Astrocyte (in vitro differentiated cells and primary cell): ENCODE measurements around the gene MYOF. TPM values are rescaled to one million over a fixed set of nuclear protein-coding genes. Genes with fewer than 3 reads are reported as not detected.

Experiments
- DNase-seq: peaks from one replicate; pipeline ENCODE4 v3.0.0-alpha.2; 2010; ENCODE audit warnings: low read depth
- FAIRE-seq: peaks from 2 replicates; lab custom pipeline; 2011; peaks lifted over from hg19 to GRCh38; lab: Jason Lieb, UNC
- H2AFZ ChIP-seq: 2 replicates; pipeline ENCODE4 v1.6.0; 2012; ENCODE audit warnings: low read depth, low read length, inconsistent platforms
- H3K27ac ChIP-seq: 2 replicates; pipeline ENCODE4 v1.5.1; 2011; ENCODE audit warnings: low read depth, low read length, inconsistent platforms
- H3K27me3 ChIP-seq: 2 replicates; pipeline ENCODE4 v1.6.0; 2011; ENCODE audit warnings: low read length, inconsistent platforms; ENCODE audit not compliant: insufficient read depth
- H3K36me3 ChIP-seq: 2 replicates; pipeline ENCODE4 v1.5.1; 2011; ENCODE audit warnings: low read length, inconsistent platforms; ENCODE audit not compliant: insufficient read depth
- H3K4me1 ChIP-seq: 2 replicates; pipeline ENCODE4 v1.5.1; 2011; ENCODE audit warnings: low read length, inconsistent platforms; ENCODE audit not compliant: insufficient read depth
- H3K4me2 ChIP-seq: 2 replicates; pipeline ENCODE4 v1.6.0; 2012; ENCODE audit warnings: low read length, inconsistent platforms
- H3K4me3 ChIP-seq: 2 replicates; pipeline ENCODE4 v1.5.1; 2011; ENCODE audit warnings: low read depth, mild to moderate bottlenecking, low read length, inconsistent platforms; ENCODE audit not compliant: insufficient read depth
- H3K79me2 ChIP-seq: 2 replicates; pipeline ENCODE4 v1.6.0; 2012; ENCODE audit warnings: mild to moderate bottlenecking, low read length, inconsistent platforms; ENCODE audit not compliant: insufficient read depth
- H3K9ac ChIP-seq: 2 replicates; pipeline ENCODE4 v1.6.0; 2012; ENCODE audit warnings: mild to moderate bottlenecking, low read length, inconsistent platforms
- H3K9me3 ChIP-seq: 2 replicates; pipeline ENCODE4 v1.5.1; 2012; ENCODE audit warnings: low read depth, mild to moderate bottlenecking, low read length, inconsistent platforms; ENCODE audit not compliant: insufficient read depth
- H4K20me1 ChIP-seq: 2 replicates; pipeline ENCODE4 v1.6.0; 2012; ENCODE audit warnings: low read length, inconsistent platforms; ENCODE audit not compliant: insufficient read depth
- H3K27ac Mint-ChIP-seq: one replicate; pipeline ENCODE4 v1.8.0; 2021; ENCODE audit warnings: mild to moderate bottlenecking, mixed read lengths; ENCODE audit not compliant: unreplicated experiment
- H3K27me3 Mint-ChIP-seq: one replicate; pipeline ENCODE4 v1.8.0; 2021; ENCODE audit warnings: low read depth, mixed read lengths; ENCODE audit not compliant: unreplicated experiment
- H3K36me3 Mint-ChIP-seq: one replicate; pipeline ENCODE4 v1.8.0; 2021; ENCODE audit warnings: low read depth, mixed read lengths; ENCODE audit not compliant: unreplicated experiment
- H3K4me1 Mint-ChIP-seq: one replicate; pipeline ENCODE4 v1.8.0; 2021; ENCODE audit warnings: low read depth, mixed read lengths; ENCODE audit not compliant: unreplicated experiment
- H3K4me3 Mint-ChIP-seq: one replicate; pipeline ENCODE4 v1.8.0; 2021; ENCODE audit warnings: mild to moderate bottlenecking, moderate library complexity, mixed read lengths; ENCODE audit not compliant: unreplicated experiment
- H3K9me3 Mint-ChIP-seq: one replicate; pipeline ENCODE4 v1.8.0; 2021; ENCODE audit warnings: mild to moderate bottlenecking, mixed read lengths; ENCODE audit not compliant: unreplicated experiment
- EZH2 ChIP-seq: IDR thresholded peaks from 2 replicates; pipeline ENCODE4 v1.6.1; 2012; ENCODE audit warnings: mild to moderate bottlenecking, low read length, inconsistent platforms; ENCODE audit not compliant: insufficient read depth
- total RNA-seq: library from RNA; stranded (reverse); gene quantifications from 2 replicates; pipeline ENCODE4 v1.2.1, GENCODE V29; 2021
- TF ChIP-seq, protein P1 (sequence below): IDR thresholded peaks from 2 replicates; pipeline ENCODE4 v1.5.1; 2011; ENCODE audit warnings: low read depth, mild to moderate bottlenecking, inconsistent platforms, low read length, moderate library complexity; ENCODE audit not compliant: insufficient read depth

The MYOF gene
- total RNA-seq, 1 donor from 2014 or later = 306 TPM

DNA sequence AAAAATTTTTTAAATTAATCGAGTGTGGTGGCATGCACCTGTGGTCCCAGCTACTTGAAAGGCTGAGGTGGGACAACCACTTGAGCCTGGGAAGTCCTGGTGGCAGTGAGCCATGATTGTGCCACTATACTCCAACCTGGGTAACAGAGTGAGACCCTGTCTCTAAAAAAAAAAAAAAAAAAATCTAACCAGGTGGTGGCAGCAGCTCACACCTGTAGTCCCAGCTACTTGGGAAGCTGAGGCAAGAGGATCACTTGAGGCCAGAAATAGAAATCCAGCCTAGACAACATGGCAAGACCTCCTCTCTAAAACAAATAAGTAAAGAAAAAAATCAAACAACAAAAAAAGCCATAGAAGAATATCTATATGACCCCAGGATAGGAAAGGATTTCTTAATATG is 3.6 kb upstream of the MYOF start:
- H3K9ac ChIP-seq = no peak overlapping the region
- H3K4me1 Mint-ChIP-seq = peaks cover 9% of the 10 kb centered on the region

DNA sequence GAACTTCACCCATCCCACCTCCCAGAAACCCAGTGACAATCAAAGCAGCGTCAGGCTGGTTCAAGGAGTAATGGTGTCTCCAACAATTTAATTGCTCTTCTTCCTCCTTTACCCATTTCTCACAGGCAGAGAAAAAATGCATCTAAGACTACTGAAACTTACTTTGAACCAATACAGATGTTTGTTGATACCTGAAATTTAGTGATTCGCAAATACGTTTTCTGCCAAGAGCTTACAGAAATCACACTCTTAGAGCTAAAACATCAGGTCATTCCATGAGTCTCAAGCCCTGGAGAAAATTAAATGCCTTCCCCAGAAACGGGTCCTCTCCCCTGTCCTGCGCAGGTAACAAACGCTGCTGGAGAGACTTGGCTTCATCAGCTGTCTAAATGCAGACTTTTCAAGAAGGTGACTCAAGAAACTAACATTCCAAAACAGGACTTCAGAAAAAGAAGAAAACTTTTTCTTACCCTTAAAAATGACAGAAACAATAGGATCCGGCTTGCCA is 443 bp downstream of the MYOF start:
- H3K4me3 Mint-ChIP-seq = peak overlapping the region; percentile 98
- DNase-seq (no peak), FAIRE-seq (no peak)
- Histone ChIP-seq H3K4me2 (peak overlapping the region; percentile 82), H3K79me2 (peaks cover 53% of the 10 kb centered on the region), H3K36me3 (peaks cover 11% of the 10 kb centered on the region), H3K9me3 (no peaks in the 10 kb centered on the region), H4K20me1 (peaks cover 15% of the 10 kb centered on the region), H3K27ac (peak overlapping the region; percentile 99), H3K9ac (peak overlapping the region; percentile 96), H3K4me3 (peak overlapping the region; percentile 98), H2AFZ (no peak overlapping the region), H3K4me1 (peaks cover 29% of the 10 kb centered on the region), H3K27me3 (no peaks in the 10 kb centered on the region)
- TF ChIP-seq, protein P1, sequence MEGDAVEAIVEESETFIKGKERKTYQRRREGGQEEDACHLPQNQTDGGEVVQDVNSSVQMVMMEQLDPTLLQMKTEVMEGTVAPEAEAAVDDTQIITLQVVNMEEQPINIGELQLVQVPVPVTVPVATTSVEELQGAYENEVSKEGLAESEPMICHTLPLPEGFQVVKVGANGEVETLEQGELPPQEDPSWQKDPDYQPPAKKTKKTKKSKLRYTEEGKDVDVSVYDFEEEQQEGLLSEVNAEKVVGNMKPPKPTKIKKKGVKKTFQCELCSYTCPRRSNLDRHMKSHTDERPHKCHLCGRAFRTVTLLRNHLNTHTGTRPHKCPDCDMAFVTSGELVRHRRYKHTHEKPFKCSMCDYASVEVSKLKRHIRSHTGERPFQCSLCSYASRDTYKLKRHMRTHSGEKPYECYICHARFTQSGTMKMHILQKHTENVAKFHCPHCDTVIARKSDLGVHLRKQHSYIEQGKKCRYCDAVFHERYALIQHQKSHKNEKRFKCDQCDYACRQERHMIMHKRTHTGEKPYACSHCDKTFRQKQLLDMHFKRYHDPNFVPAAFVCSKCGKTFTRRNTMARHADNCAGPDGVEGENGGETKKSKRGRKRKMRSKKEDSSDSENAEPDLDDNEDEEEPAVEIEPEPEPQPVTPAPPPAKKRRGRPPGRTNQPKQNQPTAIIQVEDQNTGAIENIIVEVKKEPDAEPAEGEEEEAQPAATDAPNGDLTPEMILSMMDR = no peak
- TF ChIP-seq EZH2 = no peak
- H3K36me3 Mint-ChIP-seq = peaks cover 3% of the 10 kb centered on the region
- peaks cover 17% of the 10 kb centered on the region for H3K4me1 Mint-ChIP-seq
- no peaks in the 10 kb centered on the region for H3K9me3 Mint-ChIP-seq
- peak overlapping the region; percentile 97 for H3K27ac Mint-ChIP-seq
- no peaks in the 10 kb centered on the region for H3K27me3 Mint-ChIP-seq

More for the DNA sequence above, 3.6 kb upstream of the MYOF start:
- no peak overlapping the region for H3K27ac ChIP-seq
- H3K4me1 ChIP-seq = peaks cover 9% of the 10 kb centered on the region
- peaks cover 15% of the 10 kb centered on the region for H3K79me2 ChIP-seq
- H3K36me3 Mint-ChIP-seq = no peaks in the 10 kb centered on the region
- H4K20me1 ChIP-seq = peaks cover under 1% of the 10 kb centered on the region
- no peak overlapping the region for H3K27ac Mint-ChIP-seq
- FAIRE-seq (no peak), DNase-seq (no peak)
- TF ChIP-seq, protein P1 = no peak
- TF ChIP-seq EZH2 = no peak
- H2AFZ ChIP-seq = no peak overlapping the region
- H3K4me3 ChIP-seq = no peak overlapping the region
- H3K9me3 ChIP-seq = no peaks in the 10 kb centered on the region
- no peaks in the 10 kb centered on the region for H3K9me3 Mint-ChIP-seq
- H3K27me3 Mint-ChIP-seq = no peaks in the 10 kb centered on the region
- no peak overlapping the region for H3K4me3 Mint-ChIP-seq
- H3K27me3 ChIP-seq = no peaks in the 10 kb centered on the region
- no peak overlapping the region for H3K4me2 ChIP-seq
- H3K36me3 ChIP-seq = no peaks in the 10 kb centered on the region

DNA sequence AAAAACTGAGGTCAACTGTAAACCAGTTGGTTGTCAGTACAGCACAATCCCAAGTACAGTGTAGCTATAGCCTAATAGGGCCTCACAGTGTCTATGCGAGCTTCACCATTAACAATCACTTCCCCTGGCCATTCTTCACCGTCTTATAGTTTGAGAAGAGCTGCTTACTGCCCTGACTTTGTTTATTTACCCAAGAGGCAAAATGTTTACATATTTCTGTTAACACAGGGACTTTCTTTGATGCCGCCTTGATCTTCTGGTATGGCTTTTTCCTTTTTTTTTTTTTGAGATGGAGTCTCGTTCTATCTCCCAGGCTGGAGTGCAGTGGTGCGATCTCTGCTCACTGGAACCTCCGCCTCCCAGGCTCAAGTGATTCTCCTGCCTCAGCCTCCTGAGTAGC is 3.3 kb downstream of the MYOF start:
- TF ChIP-seq, protein P1 = no peak
- no peak for TF ChIP-seq EZH2
- peak overlapping the region; percentile 99 for H3K27ac ChIP-seq
- H3K27me3 ChIP-seq = no peaks in the 10 kb centered on the region
- DNase-seq (no peak), FAIRE-seq (no peak)
- peak overlapping the region; percentile 82 for H3K4me2 ChIP-seq
- H3K79me2 ChIP-seq = peaks cover 80% of the 10 kb centered on the region
- Mint-ChIP-seq H3K9me3 (no peaks in the 10 kb centered on the region), H3K27ac (peak overlapping the region; percentile 70), H3K4me1 (peaks cover 39% of the 10 kb centered on the region), H3K4me3 (peak overlapping the region; percentile 98), H3K27me3 (no peaks in the 10 kb centered on the region), H3K36me3 (peaks cover 11% of the 10 kb centered on the region)
- no peak overlapping the region for H2AFZ ChIP-seq
- no peaks in the 10 kb centered on the region for H3K9me3 ChIP-seq
- peak overlapping the region; percentile 96 for H3K9ac ChIP-seq
- H3K36me3 ChIP-seq = peaks cover 28% of the 10 kb centered on the region
- peak overlapping the region; percentile 98 for H3K4me3 ChIP-seq
- H4K20me1 ChIP-seq = peaks cover 23% of the 10 kb centered on the region
- peaks cover 52% of the 10 kb centered on the region for H3K4me1 ChIP-seq
